Left ventricle myocardium inferior (tissue), 1 donor: ENCODE results near the gene ALDH6A1. TPM values are rescaled to one million over a fixed set of nuclear protein-coding genes. Genes with fewer than 3 reads are reported as not detected.

ENCODE experiments used
- DNase-seq: peaks from one replicate; pipeline ENCODE4 v3.0.0-alpha.2; 2020
- H3K27ac ChIP-seq: fragments of 200-600 bp; replicated peaks from 2 replicates; pipeline ENCODE4 v1.8.0; 2021
- H3K27me3 ChIP-seq: fragments of 200-600 bp; 2 replicates; pipeline ENCODE4 v1.8.0; 2021; ENCODE audit warnings: low read depth
- H3K36me3 ChIP-seq: fragments of 200-600 bp; 2 replicates; pipeline ENCODE4 v1.8.0; 2021
- H3K4me1 ChIP-seq: fragments of 200-600 bp; 2 replicates; pipeline ENCODE4 v1.8.0; 2021
- H3K4me3 ChIP-seq: fragments of 200-600 bp; 2 replicates; pipeline ENCODE4 v1.8.0; 2021; ENCODE audit warnings: mild to moderate bottlenecking, moderate library complexity
- H3K9me3 ChIP-seq: fragments of 200-600 bp; replicated peaks from 2 replicates; pipeline ENCODE4 v1.8.0; 2021
- CTCF ChIP-seq: fragments of 200-600 bp; IDR thresholded peaks from 2 replicates; pipeline ENCODE4 v1.8.0; 2021; ENCODE audit warnings: antibody characterized with exemption, mild to moderate bottlenecking, borderline replicate concordance
- intact Hi-C: fragments of 100-400 bp; cut with micrococcal nuclease; formaldehyde crosslinking; loops from one replicate; pipeline ENCODE4 v1.11.0; 2022
- total RNA-seq: library from RNA; stranded (reverse); fragmentation: NEBNext Ultra II Directional; extraction: Animal tissue kit (Norgen Biotek cat#: 25700); gene quantifications from one replicate; pipeline ENCODE4 v1.2.1, GENCODE V29; 2021
- donor health status: DM: no; HTN: yes; CAD: no; lungs with severe emphysema.

ALDH6A1 gene
- total RNA-seq, 1 donor from 2014 or later: 69.6 TPM

- Histone ChIP-seq H3K27me3 (no peaks in the 10 kb centered on the region), H3K9me3 (no peaks in the 10 kb centered on the region), H3K4me1 (peaks cover 46% of the 10 kb centered on the region), H3K27ac (peak overlapping the region; percentile 88), H3K36me3 (no peaks in the 10 kb centered on the region), H3K4me3 (peak overlapping the region; percentile 87)
- TF ChIP-seq CTCF: no peak
- intact Hi-C loops: no loop called here
- DNase-seq: no peak
Measured at GRCh38 chr14:74083784-74084276, 423 bp downstream of the ALDH6A1 start.

GRCh38 chr14:74083161-74083560 lies 1.1 kb downstream of the ALDH6A1 start:
- no peak for DNase-seq
- intact Hi-C loops: no loop called here
- H3K27me3 ChIP-seq: no peaks in the 10 kb centered on the region
- peak overlapping the region; percentile 87 for H3K4me3 ChIP-seq
- no peaks in the 10 kb centered on the region for H3K9me3 ChIP-seq
- H3K4me1 ChIP-seq: peaks cover 46% of the 10 kb centered on the region
- TF ChIP-seq CTCF: no peak
- no peak overlapping the region for H3K27ac ChIP-seq
- H3K36me3 ChIP-seq: no peaks in the 10 kb centered on the region

GRCh38 chr14:74081491-74081890 lies 2.8 kb downstream of the ALDH6A1 start:
- Histone ChIP-seq H3K27ac (no peak overlapping the region), H3K9me3 (no peaks in the 10 kb centered on the region), H3K27me3 (no peaks in the 10 kb centered on the region), H3K4me1 (peaks cover 43% of the 10 kb centered on the region), H3K36me3 (no peaks in the 10 kb centered on the region), H3K4me3 (no peak overlapping the region)
- TF ChIP-seq CTCF: no peak
- intact Hi-C loops: no loop called here
- no peak for DNase-seq

GRCh38 chr14:74080820-74081460 lies 3.3 kb downstream of the ALDH6A1 start:
- DNase-seq: no peak
- Histone ChIP-seq H3K9me3 (no peaks in the 10 kb centered on the region), H3K36me3 (no peaks in the 10 kb centered on the region), H3K4me1 (peaks cover 38% of the 10 kb centered on the region), H3K27me3 (no peaks in the 10 kb centered on the region), H3K4me3 (no peak overlapping the region), H3K27ac (no peak overlapping the region)
- TF ChIP-seq CTCF: no peak
- intact Hi-C loops: no loop called here

GRCh38 chr14:74077401-74077800 lies 6.9 kb downstream of the ALDH6A1 start:
- intact Hi-C loops: no loop called here
- H3K27me3 ChIP-seq: no peaks in the 10 kb centered on the region
- no peak overlapping the region for H3K4me3 ChIP-seq
- no peak overlapping the region for H3K27ac ChIP-seq
- no peak for TF ChIP-seq CTCF
- H3K36me3 ChIP-seq: peaks cover 17% of the 10 kb centered on the region
- H3K4me1 ChIP-seq: peaks cover 9% of the 10 kb centered on the region
- H3K9me3 ChIP-seq: no peaks in the 10 kb centered on the region
- DNase-seq: no peak
